ENCODE results near the gene HOXC6.

- TF ChIP-seq REST (tag by site-specific recombination; IDR thresholded peaks at IDR 0.05) (no peak), YY1 (tag by site-specific recombination; IDR thresholded peaks at IDR 0.05) (no peak), ZNF23 (tag by site-specific recombination; IDR thresholded peaks at IDR 0.05; ENCODE audit: borderline replicate concordance) (no peak), TCF7L2 (IDR thresholded peaks at IDR 0.05; ENCODE audit: borderline replicate concordance, low read depth, low read length) (no peak), ZNF140 (tag by site-specific recombination; IDR thresholded peaks at IDR 0.05) (no peak), CTCF (tag by site-specific recombination; IDR thresholded peaks at IDR 0.05) (peak; percentile 20; the same call in 1 of the 2 replicates), ZNF274 (IDR thresholded peaks at IDR 0.05; ENCODE audit: low read length) (no peak), ZNF274 (tag by site-specific recombination; IDR thresholded peaks at IDR 0.05; ENCODE audit: borderline replicate concordance) (no peak), ZNF18 (tag by site-specific recombination; IDR thresholded peaks at IDR 0.05) (no peak), ZNF660 (tag by site-specific recombination; IDR thresholded peaks at IDR 0.05) (no peak), ZNF501 (tag by site-specific recombination; IDR thresholded peaks at IDR 0.05) (peak; percentile 32; the same call in 1 of the 2 replicates), ZBTB21 (tag by site-specific recombination; IDR thresholded peaks at IDR 0.05) (no peak), ZNF561 (tag by site-specific recombination; IDR thresholded peaks at IDR 0.05; ENCODE audit: borderline replicate concordance) (no peak), SALL2 (tag by site-specific recombination; IDR thresholded peaks at IDR 0.05; ENCODE audit: borderline replicate concordance) (no peak)
Measured at GRCh38 chr12:53985994-53986685, 42.1 kb upstream of the HOXC6 start.
